GM21515 (cell line): Measurements from ENCODE around the gene MYL3.
"Not testable (repeated sequence)": the region's sequence is repeated elsewhere in the genome, so short reads cannot be mapped to it uniquely, and the experiment has no call there.

Experiments used
- ATAC-seq: cut with Tn5 transposase; IDR thresholded peaks from one replicate; pipeline ENCODE4 v1.9.1; 2021; ENCODE audit not compliant: unreplicated experiment

MYL3 gene

GRCh38 chr3:46831316-46831715, 31.9 kb downstream of the MYL3 start:
- no peak for ATAC-seq

GRCh38 chr3:46830801-46831200, 32.4 kb downstream of the MYL3 start:
- no peak for ATAC-seq

- peak; percentile 83 for ATAC-seq
Measured at GRCh38 chr3:46829699-46830208, 33.5 kb downstream of the MYL3 start.

GRCh38 chr3:46825450-46825849, 37.8 kb downstream of the MYL3 start:
- no peak for ATAC-seq

GRCh38 chr3:46824211-46824970, 38.9 kb downstream of the MYL3 start:
- ATAC-seq = no peak

- not testable (repeated sequence) for ATAC-seq
Measured at GRCh38 chr3:46823314-46823713, 39.9 kb downstream of the MYL3 start.

- ATAC-seq = no peak
Measured at GRCh38 chr3:46821553-46821952, 41.7 kb downstream of the MYL3 start.

- no peak for ATAC-seq
Measured at GRCh38 chr3:46820852-46821251, 42.4 kb downstream of the MYL3 start.

- ATAC-seq = no peak
Measured at GRCh38 chr3:46812237-46812791, 50.9 kb downstream of the MYL3 start.

- no peak for ATAC-seq
Measured at GRCh38 chr3:46811615-46812236, 51.5 kb downstream of the MYL3 start.

GRCh38 chr3:46808766-46809165, 54.5 kb downstream of the MYL3 start:
- not testable (repeated sequence) for ATAC-seq
